IMR-90 (cell line): ENCODE measurements around the gene XIRP1. TPM values are rescaled to one million over a fixed set of nuclear protein-coding genes. Genes with fewer than 3 reads are reported as not detected.

Source experiments
- ATAC-seq: fragments of 200-7000 bp; cut with Tn5 transposase; 2 replicates; pipeline ENCODE4 v1.9.1; 2020; ENCODE audit warnings: low read depth, mild to moderate bottlenecking, moderate library complexity
- BruUV-seq: library from RNA; stranded (reverse); fragments of 400-500 nt; replicated peaks from 2 replicates; lab custom pipeline; 2021; lab: Mats Ljungman, UMichigan
- CTCF ChIA-PET: fragments of 300-600 bp; formaldehyde crosslinking; extraction: SDS; loops from one replicate; lab custom pipeline; 2021; ENCODE audit warnings: antibody characterized with exemption; lab: Yijun Ruan, JAX
- POLR2A ChIA-PET: fragments of 300-600 bp; sonication (Branson Sonifier 250); formaldehyde crosslinking; loops from one replicate; lab custom pipeline; 2022; ENCODE audit warnings: antibody characterized with exemption; ENCODE audit not compliant: unreplicated experiment; lab: Charles Lee
- DNase-seq: peaks from one replicate; pipeline ENCODE4 v3.0.0; 2013
- H2AFZ ChIP-seq: replicated peaks from 2 replicates; pipeline ENCODE3; 2013; ENCODE audit warnings: low read length, mild to moderate bottlenecking; ENCODE audit not compliant: poor library complexity
- H2AK5ac ChIP-seq: 2 replicates; pipeline ENCODE4 v1.6.1; 2013; ENCODE audit warnings: low read depth, low read length, inconsistent platforms
- H2AK9ac ChIP-seq: replicated peaks from 2 replicates; pipeline ENCODE3; 2013; ENCODE audit warnings: mild to moderate bottlenecking, low read depth, low read length, moderate library complexity; ENCODE audit not compliant: poor library complexity
- H2BK120ac ChIP-seq: 2 replicates; pipeline ENCODE4 v1.6.1; 2013; ENCODE audit warnings: low read depth, low read length, inconsistent platforms
- H2BK15ac ChIP-seq: 3 replicates; pipeline ENCODE4 v1.6.1; 2013; ENCODE audit warnings: low read depth, low read length, inconsistent platforms
- H2BK20ac ChIP-seq: 2 replicates; pipeline ENCODE4 v1.6.1; 2013; ENCODE audit warnings: low read depth, mild to moderate bottlenecking, inconsistent platforms, low read length, moderate library complexity
- H2BK5ac ChIP-seq: 2 replicates; pipeline ENCODE4 v1.6.1; 2013; ENCODE audit warnings: mild to moderate bottlenecking, low read depth, low read length, inconsistent platforms; ENCODE audit not compliant: poor library complexity, severe bottlenecking
- H3K14ac ChIP-seq: replicated peaks from 2 replicates; pipeline ENCODE4 v1.6.1; 2013; ENCODE audit warnings: low read depth, low read length, inconsistent platforms
- H3K18ac ChIP-seq: 2 replicates; pipeline ENCODE4 v1.6.1; 2013; ENCODE audit warnings: low read depth, low read length, control low read depth
- H3K23ac ChIP-seq: 2 replicates; pipeline ENCODE4 v1.6.1; 2013; ENCODE audit warnings: low read depth, low read length, inconsistent platforms
- H3K27ac ChIP-seq: 2 replicates; pipeline ENCODE4 v1.5.1; 2013; ENCODE audit warnings: mild to moderate bottlenecking, control low read depth, low read length; ENCODE audit not compliant: insufficient read depth
- H3K27me3 ChIP-seq: 2 replicates; pipeline ENCODE4 v1.6.1; 2013; ENCODE audit warnings: low read length; ENCODE audit not compliant: control insufficient read depth, insufficient read depth
- H3K36me3 ChIP-seq: 2 replicates; pipeline ENCODE4 v1.6.1; 2013; ENCODE audit warnings: low read length, mixed read lengths; ENCODE audit not compliant: control insufficient read depth, insufficient read depth
- H3K4ac ChIP-seq: 2 replicates; pipeline ENCODE4 v1.6.1; 2013; ENCODE audit warnings: low read depth, low read length, inconsistent platforms
- H3K4me1 ChIP-seq: 2 replicates; pipeline ENCODE4 v1.6.1; 2013; ENCODE audit warnings: low read length, mixed read lengths; ENCODE audit not compliant: control insufficient read depth, insufficient read depth
- H3K4me2 ChIP-seq: 2 replicates; pipeline ENCODE4 v1.6.1; 2013; ENCODE audit warnings: low read depth, mild to moderate bottlenecking, control low read depth, low read length, moderate library complexity
- H3K4me3 ChIP-seq: 2 replicates; pipeline ENCODE4 v1.5.1; 2013; ENCODE audit warnings: low read depth, mild to moderate bottlenecking, control low read depth, low read length, moderate library complexity; ENCODE audit not compliant: insufficient read depth
- H3K56ac ChIP-seq: 2 replicates; pipeline ENCODE4 v1.6.1; 2013; ENCODE audit warnings: low read length, inconsistent platforms; ENCODE audit not compliant: insufficient read depth; ENCODE audit errors: extremely low read depth
- H3K79me1 ChIP-seq, 2 experiments: 2 replicates each; pipeline ENCODE4 v1.6.1; 2013; ENCODE audit warnings: low read length in 2 of 2, inconsistent platforms in 1 of 2, low read depth in 1 of 2
- H3K9ac ChIP-seq: 2 replicates; pipeline ENCODE4 v1.6.1; 2013; ENCODE audit warnings: low read depth, low read length, control low read depth
- H3K9me1 ChIP-seq: 2 replicates; pipeline ENCODE4 v1.6.1; 2013; ENCODE audit warnings: low read length, inconsistent platforms; ENCODE audit not compliant: insufficient read depth
- H3K9me3 ChIP-seq: 2 replicates; pipeline ENCODE4 v1.6.1; 2013; ENCODE audit warnings: low read length; ENCODE audit not compliant: control insufficient read depth, insufficient read depth
- H4K20me1 ChIP-seq: 2 replicates; pipeline ENCODE4 v1.6.1; 2013; ENCODE audit warnings: low read length, inconsistent platforms; ENCODE audit not compliant: insufficient read depth
- H4K5ac ChIP-seq: 2 replicates; pipeline ENCODE4 v1.6.1; 2013; ENCODE audit warnings: mild to moderate bottlenecking, low read depth, low read length, control low read depth
- H4K8ac ChIP-seq, 2 experiments: 2 replicates each; pipeline ENCODE4 v1.6.1; 2013; ENCODE audit warnings: low read depth in 2 of 2, low read length in 2 of 2, control low read depth in 1 of 2, inconsistent platforms in 1 of 2
- H4K91ac ChIP-seq: 2 replicates; pipeline ENCODE4 v1.6.1; 2013; ENCODE audit warnings: low read depth, low read length, inconsistent platforms; ENCODE audit not compliant: insufficient read depth
- MXI1 ChIP-seq: IDR thresholded peaks from 2 replicates; pipeline ENCODE4 v1.6.1; 2012; ENCODE audit warnings: low read depth, mild to moderate bottlenecking, low read length, moderate library complexity, borderline replicate concordance
- POLR2A ChIP-seq: IDR thresholded peaks from 2 replicates; pipeline ENCODE4 v1.6.1; 2012; ENCODE audit warnings: mild to moderate bottlenecking, low read depth, low read length
- RCOR1 ChIP-seq: IDR thresholded peaks from 2 replicates; pipeline ENCODE4 v1.6.1; 2012; ENCODE audit warnings: mild to moderate bottlenecking, low read length, improper control_type of control experiment; ENCODE audit not compliant: insufficient replicate concordance
- SMC3 ChIP-seq: fragments of 150-350 bp; IDR thresholded peaks from 2 replicates; pipeline ENCODE4 v1.6.1; 2016; ENCODE audit warnings: low read depth, mild to moderate bottlenecking, antibody characterized with exemption, low read length, moderate library complexity
- WGBS, 2 experiments: methylation state at CpG; one replicate each; pipeline versions ENCODE4 v1.1.5 to v1.1.7; 2013; ENCODE audit warnings: missing lambda C conversion rate in 2 of 2; ENCODE audit not compliant: insufficient read length in 1 of 2; ENCODE audit errors: extremely low coverage in 2 of 2; 5-methylcytosine and 5-hydroxymethylcytosine counted together
- dilution Hi-C: fragments of 300-500 bp; cut with HindIII; formaldehyde crosslinking; loops from one replicate; pipeline ENCODE4 v1.14.3; 2018; ENCODE audit warnings: low sequenced_read_pairs; ENCODE audit not compliant: unreplicated experiment
- in situ Hi-C: fragments of 300-500 bp; cut with MboI; formaldehyde crosslinking; loops from 3 replicates; pipeline ENCODE4 v1.14.3; 2019; ENCODE audit warnings: low sequenced_read_pairs, inconsistent platforms, mixed read lengths
- intact Hi-C: fragments of 100-400 bp; cut with micrococcal nuclease; formaldehyde crosslinking; loops from 2 replicates; pipeline ENCODE4 v1.10.0; 2022
- polyA plus RNA-seq, 3 experiments: library from polyadenylated mRNA; depleted of rRNA; stranded (reverse); fragments of >200 nt; gene quantifications; 2 replicates each; pipeline ENCODE4 v1.2.3, GENCODE V29; 2012; ENCODE audit warnings: low replicate concordance in 1 of 3
- total RNA-seq: library from RNA; depleted of rRNA; stranded (reverse); fragments of >200 nt; gene quantifications from 2 replicates; pipeline ENCODE4 v1.2.3, GENCODE V29; 2012

The XIRP1 gene
- total and polyA plus RNA-seq, 2 of the 4 experiments (the other 2 are of a cell fraction) = under 0.01 to 0.07 TPM

GRCh38 chr3:39202094-39202493 lies 9.7 kb upstream of the XIRP1 start:
- Histone ChIP-seq H2AK9ac (no peak overlapping the region), H3K27ac (no peak overlapping the region), H4K8ac (no peak overlapping the region), H3K56ac (no peak overlapping the region), H3K9me3 (peaks cover 2% of the 10 kb centered on the region), H3K9ac (no peak overlapping the region), H4K5ac (no peak overlapping the region), H2AFZ (no peak overlapping the region), H3K27me3 (peaks cover 44% of the 10 kb centered on the region), H2BK5ac (no peak overlapping the region), H3K23ac (no peak overlapping the region), H3K14ac (no peak overlapping the region), H2BK20ac (no peak overlapping the region), H4K20me1 (no peaks in the 10 kb centered on the region), H3K4me2 (no peak overlapping the region), H3K4ac (no peak overlapping the region), H4K91ac (no peak overlapping the region), H3K79me1 (no peaks in the 10 kb centered on the region), H3K4me1 (no peaks in the 10 kb centered on the region), H3K4me3 (no peak overlapping the region), H2BK15ac (no peak overlapping the region), H2AK5ac (no peak overlapping the region), H3K18ac (no peak overlapping the region), H2BK120ac (no peak overlapping the region), H3K9me1 (no peaks in the 10 kb centered on the region), H3K36me3 (no peaks in the 10 kb centered on the region)
- ATAC-seq (peak; percentile 48; the same call in 1 of the 2 replicates), DNase-seq (no peak)
- intact Hi-C loops = no loop called here
- 52% methylated on average over 2 of the region's 3 CpGs; no CpG with 5 or more reads in 1 of the 2 experiments for WGBS, 2 experiments
- in situ Hi-C loops = no loop called here
- no peak for TF ChIP-seq RCOR1
- TF ChIP-seq SMC3 = no peak
- TF ChIP-seq MXI1 = no peak
- no peak for TF ChIP-seq POLR2A
- POLR2A ChIA-PET = no interaction called here
- CTCF ChIA-PET = no interaction called here
- no TSS peak for BruUV-seq
- dilution Hi-C loops = no loop called here
